GM12892 (cell line): Measurements from ENCODE around the gene PLVAP.

ENCODE experiments used
- POLR2A ChIP-seq: IDR thresholded peaks from 2 replicates; pipeline ENCODE4 v1.6.1; 2011; ENCODE audit warnings: low read depth, low read length, control low read depth
- POLR2AphosphoS5 ChIP-seq: IDR thresholded peaks from 2 replicates; pipeline ENCODE4 v1.6.1; 2011; ENCODE audit warnings: low read depth, low read length, control low read depth
- TAF1 ChIP-seq: IDR thresholded peaks from 2 replicates; pipeline ENCODE4 v1.6.1; 2011; ENCODE audit warnings: low read depth, mild to moderate bottlenecking, control low read depth, low read length, borderline replicate concordance

DNA sequence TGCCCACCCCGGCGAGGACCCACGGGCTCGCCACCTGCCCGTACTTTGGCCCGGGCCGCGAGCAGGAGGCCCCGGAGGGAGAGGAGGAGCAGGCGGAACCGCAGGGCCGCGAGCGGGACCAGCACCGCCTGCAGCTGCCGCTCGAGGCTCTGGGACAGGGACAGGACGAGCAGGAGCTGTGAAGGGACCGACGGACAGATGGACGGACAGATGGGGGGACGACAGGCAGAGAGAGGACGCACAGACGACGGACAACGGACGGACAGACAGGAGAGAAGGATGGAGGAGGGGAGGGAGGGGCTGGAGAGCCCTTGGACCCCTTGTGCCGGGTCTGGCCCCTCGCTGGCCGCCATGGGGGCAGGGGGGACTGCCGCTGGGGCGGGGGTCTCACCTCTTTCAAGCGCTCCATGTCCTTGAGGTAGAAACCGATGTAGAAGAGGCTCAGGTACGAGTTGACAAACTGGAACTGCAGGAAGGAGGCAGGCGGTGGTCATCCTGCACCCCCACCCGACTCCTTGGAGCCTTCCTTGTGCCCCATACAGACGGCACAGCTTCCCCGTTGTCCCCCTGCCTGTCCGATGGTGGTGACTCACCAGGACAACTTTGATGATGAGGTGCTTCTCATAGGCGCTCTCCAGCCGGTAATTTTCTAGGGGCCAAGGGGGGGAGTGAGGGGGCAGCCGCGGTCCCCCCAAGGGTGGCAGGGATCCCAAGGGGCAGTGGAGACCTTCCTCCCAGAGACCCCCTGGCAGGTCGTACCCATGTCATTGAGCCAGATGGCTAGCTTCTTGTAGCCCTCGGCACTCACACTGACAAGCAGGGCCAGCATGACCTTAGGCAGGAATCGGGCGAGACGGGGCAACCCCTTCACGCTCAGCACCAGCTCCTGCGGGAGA is 47.5 kb downstream of the PLVAP start:
- no peak for TF ChIP-seq POLR2A
- no peak for TF ChIP-seq POLR2AphosphoS5
- no peak for TF ChIP-seq TAF1
